HepG2 (cell line): ENCODE data around the gene TMED6.

ENCODE experiments used
- CCAR2 ChIP-seq: fragments of 200-400 bp; formaldehyde crosslinking; optimal IDR thresholded peaks from 2 replicates; pipeline ENCODE3; 2018; ENCODE audit warnings: low read depth, mild to moderate bottlenecking, low read length, moderate library complexity
- CHD2 ChIP-seq: IDR thresholded peaks from 2 replicates; pipeline ENCODE4 v1.6.1; 2011; ENCODE audit warnings: low read depth, low read length, improper control_type of control experiment
- CTCF ChIP-seq: sonication (generic); formaldehyde crosslinking; IDR thresholded peaks from 2 replicates; pipeline ENCODE4 v1.5.0; 2020; ENCODE audit warnings: mild to moderate bottlenecking, missing genetic modification reagents, moderate library complexity
- DR1 ChIP-seq: sonication (generic); formaldehyde crosslinking; IDR thresholded peaks from 2 replicates; pipeline ENCODE4 v1.8.0; 2021; ENCODE audit warnings: mild to moderate bottlenecking, missing genetic modification reagents, inconsistent platforms
- GMEB2 ChIP-seq: IDR thresholded peaks from 2 replicates; pipeline ENCODE4 v1.6.1; 2016; ENCODE audit warnings: missing biosample characterization, missing genetic modification reagents, low read depth
- KLF15 ChIP-seq: sonication (generic); formaldehyde crosslinking; IDR thresholded peaks from 2 replicates; pipeline ENCODE4 v1.8.1; 2023; ENCODE audit warnings: borderline replicate concordance, mild to moderate bottlenecking, inconsistent platforms, missing genetic modification reagents, mixed read lengths
- NCOA2 ChIP-seq: sonication (generic); formaldehyde crosslinking; IDR thresholded peaks from 2 replicates; pipeline ENCODE4 v1.8.0; 2022; ENCODE audit warnings: inconsistent platforms
- POLR2A ChIP-seq, 2 experiments: IDR thresholded peaks; 2 replicates each; pipeline ENCODE4 v1.6.1; 2011; ENCODE audit warnings: low read depth in 2 of 2, low read length in 2 of 2, mild to moderate bottlenecking in 1 of 2, moderate library complexity in 1 of 2; ENCODE audit not compliant: insufficient read depth in 1 of 2
- SUZ12 ChIP-seq: fragments of 150-350 bp; IDR thresholded peaks from 2 replicates; pipeline ENCODE4 v1.6.1; 2014; ENCODE audit warnings: low read depth, low read length
- TOE1 ChIP-seq: sonication (generic); formaldehyde crosslinking; IDR thresholded peaks from 2 replicates; pipeline ENCODE4 v1.4.0; 2020; ENCODE audit warnings: mild to moderate bottlenecking, missing genetic modification reagents
- ZBTB40 ChIP-seq, 2 experiments: fragments of 450-650 bp in 1 of 2; sonication (generic) in 1 of 2; formaldehyde crosslinking in 1 of 2; IDR thresholded peaks; 2 replicates each; pipeline versions ENCODE4 v1.6.1 to v1.8.0; 2016 to 2022; ENCODE audit warnings: antibody characterized with exemption in 1 of 2, mild to moderate bottlenecking in 1 of 2, missing genetic modification reagents in 1 of 2
- ZNF10 ChIP-seq: sonication (generic); formaldehyde crosslinking; IDR thresholded peaks from 2 replicates; pipeline ENCODE4 v1.4.0; 2020; ENCODE audit warnings: mild to moderate bottlenecking, low read depth, missing genetic modification reagents, borderline replicate concordance
- ZNF331 ChIP-seq: sonication (generic); formaldehyde crosslinking; IDR thresholded peaks from 2 replicates; pipeline ENCODE4 v1.4.0; 2020; ENCODE audit warnings: missing genetic modification reagents
- ZNF646 ChIP-seq: sonication (generic); formaldehyde crosslinking; IDR thresholded peaks from 2 replicates; pipeline ENCODE4 v1.9.0; 2021; ENCODE audit warnings: mild to moderate bottlenecking, missing genetic modification reagents

- no peak for TF ChIP-seq ZBTB40 (IDR thresholded peaks at IDR 0.05)
- TF ChIP-seq ZBTB40 (CRISPR knock-in tag; IDR thresholded peaks at IDR 0.05) = no peak
- TF ChIP-seq TOE1 (CRISPR knock-in tag) = no peak
- no peak for TF ChIP-seq ZNF10 (CRISPR knock-in tag)
- TF ChIP-seq SUZ12 = no peak
- no peak for TF ChIP-seq CCAR2
- no peak for TF ChIP-seq CHD2
- no peak for TF ChIP-seq CTCF
- TF ChIP-seq POLR2A (IDR thresholded peaks at IDR 0.05; ENCODE audit: insufficient read depth in 1 of 2, low read depth in 2 of 2, low read length in 2 of 2) = no peak
- no peak for TF ChIP-seq GMEB2
- no peak for TF ChIP-seq NCOA2 (CRISPR knock-in tag)
- TF ChIP-seq ZNF331 = no peak
- TF ChIP-seq KLF15 (CRISPR knock-in tag) = no peak
- no peak for TF ChIP-seq ZNF646 (CRISPR knock-in tag)
- no peak for TF ChIP-seq DR1 (CRISPR knock-in tag)
These were observed 20.0 kb upstream of the TMED6 start for GRCh38 chr16:69371564-69371963.
